GM12892 (cell line): ENCODE measurements around the gene NELFB.

ENCODE experiments used
- POLR2A ChIP-seq: IDR thresholded peaks from 2 replicates; pipeline ENCODE4 v1.6.1; 2011; ENCODE audit warnings: low read depth, low read length, control low read depth
- POLR2AphosphoS5 ChIP-seq: IDR thresholded peaks from 2 replicates; pipeline ENCODE4 v1.6.1; 2011; ENCODE audit warnings: low read depth, low read length, control low read depth
- TAF1 ChIP-seq: IDR thresholded peaks from 2 replicates; pipeline ENCODE4 v1.6.1; 2011; ENCODE audit warnings: low read depth, mild to moderate bottlenecking, control low read depth, low read length, borderline replicate concordance

DNA sequence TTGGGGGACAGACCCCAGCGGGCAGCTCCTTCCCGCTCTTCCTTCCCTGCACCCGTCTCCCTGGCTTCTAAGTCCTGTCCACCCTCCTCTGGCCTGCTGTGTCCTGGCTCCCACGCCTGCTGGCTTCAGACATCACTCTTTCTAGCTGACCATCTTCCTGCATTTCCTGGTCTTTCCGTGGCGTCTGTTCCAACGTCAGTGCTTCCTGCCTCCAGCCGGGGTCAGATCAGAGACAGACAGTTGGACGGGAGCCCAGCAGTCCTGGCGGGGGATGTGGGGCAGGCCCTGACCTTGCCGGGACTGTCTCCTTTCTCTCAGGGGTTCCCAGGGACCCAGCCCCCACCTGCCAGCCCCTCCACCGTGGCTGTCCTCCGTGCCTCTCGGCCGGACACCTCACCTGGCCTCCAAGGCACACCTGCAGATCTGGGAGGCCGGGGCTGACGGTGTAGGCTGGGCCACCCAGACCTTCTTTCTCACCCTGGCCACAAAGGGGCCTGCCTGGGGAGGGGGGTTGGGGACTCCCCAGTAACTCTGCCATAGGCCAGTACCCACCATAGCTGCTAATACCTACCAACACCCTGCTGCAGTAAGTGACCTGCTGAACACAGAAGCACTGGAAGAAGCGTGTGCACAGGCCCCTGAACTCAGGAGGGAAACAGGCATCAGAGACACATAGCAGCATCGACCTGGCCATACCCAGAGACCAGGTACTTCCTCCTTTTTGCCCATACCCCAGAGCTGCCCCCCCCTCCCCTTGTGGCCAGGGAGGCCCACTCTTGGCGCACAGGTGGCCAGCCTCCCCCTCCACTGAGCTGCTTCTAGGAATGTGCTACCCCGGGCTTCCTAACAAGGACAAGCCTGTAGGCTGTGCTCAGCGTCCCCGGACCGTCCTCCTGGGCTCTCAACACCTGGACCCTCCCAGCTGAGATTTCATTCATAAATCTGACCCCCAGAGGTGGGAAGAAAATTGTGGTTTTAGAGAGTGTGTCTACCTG lies 41.8 kb downstream of the NELFB start:
- no peak for TF ChIP-seq POLR2A
- no peak for TF ChIP-seq POLR2AphosphoS5
- TF ChIP-seq TAF1: no peak
